ENCODE measurements around the gene ZNF335.
"Not testable (repeated sequence)": the region's sequence is repeated elsewhere in the genome, so short reads cannot be mapped to it uniquely, and the experiment has no call there.

ZNF335 gene

DNA sequence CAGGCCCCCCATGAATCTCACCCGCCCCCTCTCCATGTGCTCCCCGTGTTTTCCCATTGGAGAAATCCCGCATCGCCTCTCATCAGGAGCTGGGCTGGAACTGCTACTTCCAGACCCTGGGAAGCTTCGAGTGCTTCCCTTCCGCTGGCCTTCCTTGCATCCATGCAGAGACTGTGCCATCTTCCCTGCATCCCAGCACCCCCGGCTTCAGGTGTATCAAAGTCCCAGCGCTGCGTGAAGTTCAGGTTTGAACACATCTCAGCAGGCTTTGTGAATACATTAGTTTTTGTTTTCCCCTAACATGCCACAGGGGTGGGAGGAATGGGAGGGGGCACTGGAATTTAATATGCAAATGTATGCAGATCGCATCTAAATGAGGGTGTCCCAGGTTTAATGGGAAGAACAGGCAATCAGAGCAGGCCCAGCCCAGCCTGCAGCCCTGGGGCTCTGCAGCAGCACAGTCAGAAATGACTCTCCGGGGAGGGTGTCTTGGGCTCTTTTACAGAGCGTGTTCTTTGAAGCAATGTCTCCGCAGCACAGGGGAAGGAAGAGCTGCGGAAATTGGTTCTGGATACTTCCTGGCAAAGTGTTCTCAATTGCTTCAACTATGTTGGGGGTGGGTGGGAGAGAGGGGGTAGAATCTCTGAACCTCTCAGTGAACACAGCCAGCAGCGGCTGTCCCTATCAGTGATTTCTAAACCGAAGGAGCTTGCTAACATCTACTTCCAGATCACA, 28.4 kb upstream of the ZNF335 start:
- DNase-seq: no peak

DNA sequence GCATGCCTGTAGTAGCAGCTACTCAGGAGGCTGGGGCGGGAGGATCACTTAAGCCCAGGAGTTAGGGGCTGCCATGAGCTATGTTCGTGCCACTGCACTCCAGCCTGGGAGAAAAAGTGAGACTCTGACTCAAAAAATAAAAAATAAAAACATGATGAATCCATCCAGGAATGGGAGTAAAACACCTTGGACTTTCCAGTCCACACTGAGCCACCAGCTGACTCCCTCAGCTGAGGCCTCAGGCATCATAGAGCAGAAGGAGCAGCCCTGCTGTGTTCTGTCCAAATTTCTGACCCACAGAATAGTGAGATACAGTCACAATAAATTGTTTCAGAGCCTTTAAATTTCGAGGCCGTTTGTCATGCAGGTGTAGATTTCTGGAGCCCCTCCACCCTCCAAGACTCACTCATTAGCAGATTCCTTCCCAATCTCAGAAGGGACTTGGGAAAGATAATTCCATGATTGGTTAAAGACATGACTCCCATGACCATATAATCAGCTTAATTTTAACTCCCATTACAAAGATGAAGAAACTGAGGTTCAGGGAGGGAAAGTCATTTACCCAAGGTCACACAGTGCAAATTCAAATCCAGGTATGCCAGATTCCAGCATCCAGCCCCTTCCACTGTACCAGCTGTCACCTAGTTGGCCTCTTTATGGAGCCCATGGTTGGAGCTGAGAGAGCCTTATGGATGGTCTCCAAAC, 27.7 kb upstream of the ZNF335 start:
- DNase-seq: no peak

DNA sequence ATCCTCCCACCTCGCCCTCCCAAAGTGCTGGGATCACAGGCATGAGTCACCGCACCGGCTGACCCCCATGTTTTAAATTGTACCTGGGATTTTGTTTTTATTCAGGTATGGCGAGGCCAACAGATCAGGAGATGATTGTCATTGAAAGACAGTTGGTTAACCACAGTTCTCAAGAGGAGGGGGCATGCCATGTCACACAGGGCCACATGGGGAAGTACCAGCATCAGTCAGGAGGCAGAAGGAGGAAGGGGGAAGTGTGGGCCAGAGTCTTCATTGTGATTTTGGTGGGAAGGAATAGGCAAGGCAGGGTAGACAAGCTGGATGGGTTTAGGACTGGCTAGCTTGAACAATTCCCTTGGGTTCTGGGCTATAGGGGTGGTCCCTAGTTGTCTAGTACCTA, 26.8 kb upstream of the ZNF335 start:
- DNase-seq: no peak

DNA sequence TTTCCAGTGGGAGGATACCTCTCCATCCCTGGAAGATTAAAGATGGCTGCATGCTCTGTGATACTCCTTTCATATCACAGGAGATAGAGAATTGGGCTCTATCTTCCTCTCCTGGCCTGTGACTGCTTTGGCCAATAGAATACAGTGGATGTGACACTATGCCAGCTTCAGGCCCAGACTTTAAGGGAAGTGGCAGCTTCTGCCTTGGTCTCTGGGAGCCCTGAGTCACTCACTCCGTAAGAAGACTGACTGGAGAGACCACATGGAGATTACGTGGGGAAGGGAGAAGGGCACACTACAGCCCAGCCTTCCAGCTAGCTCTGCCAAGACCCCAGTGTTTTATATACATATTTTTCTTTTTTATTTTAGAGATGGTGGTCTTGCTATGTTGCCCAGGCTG, 26.3 kb upstream of the ZNF335 start:
- no peak for DNase-seq

DNA sequence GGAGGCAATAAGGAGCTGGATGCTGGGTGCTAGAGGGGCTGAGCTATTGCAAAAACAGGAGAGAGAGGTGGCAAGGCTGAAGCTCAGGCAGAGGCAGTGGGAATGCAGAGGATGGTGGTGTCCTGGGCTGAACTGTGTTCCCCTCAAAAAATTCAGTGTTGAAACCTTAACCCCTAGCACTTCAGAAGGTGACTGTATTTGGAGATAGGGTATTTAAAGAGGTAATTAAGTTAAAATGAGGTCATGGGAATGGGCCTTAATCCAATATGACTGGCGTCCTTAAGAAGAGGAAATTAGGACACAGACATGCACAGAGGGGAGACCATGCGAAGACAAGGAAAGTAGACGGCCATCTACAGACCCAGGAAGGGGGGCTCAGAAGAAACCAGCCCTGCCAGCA, 25.2 kb upstream of the ZNF335 start:
- no peak for DNase-seq

DNA sequence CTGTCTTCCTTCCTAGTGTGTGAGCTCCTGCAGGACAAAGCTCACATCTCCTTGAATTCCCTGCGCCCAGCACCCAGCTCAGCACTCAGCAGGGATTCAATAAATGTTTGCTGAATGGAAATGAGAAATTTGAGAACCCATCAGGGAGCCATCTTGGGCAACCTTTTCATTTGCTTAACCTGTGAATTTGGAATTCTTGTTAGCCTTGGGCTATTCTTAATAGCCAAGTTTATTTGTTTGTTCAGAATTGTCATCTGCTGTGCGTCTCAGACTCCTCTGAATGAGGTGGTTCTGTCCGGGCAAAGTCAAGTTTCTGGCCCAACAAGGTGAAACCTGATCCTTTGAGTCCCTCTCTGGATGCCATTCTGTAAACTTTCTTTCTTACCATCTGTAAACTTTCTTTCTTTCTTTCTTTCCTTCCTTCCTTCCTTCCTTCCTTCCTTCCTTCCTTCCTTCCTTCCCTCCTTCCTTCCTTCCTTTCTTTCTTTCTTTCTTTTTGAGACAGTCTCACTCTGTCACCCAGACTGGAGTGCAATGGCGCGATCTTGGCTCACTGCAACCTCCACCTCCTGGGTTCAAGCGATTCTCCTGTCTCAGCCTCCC, 23.6 kb upstream of the ZNF335 start:
- DNase-seq: not testable (repeated sequence)

DNA sequence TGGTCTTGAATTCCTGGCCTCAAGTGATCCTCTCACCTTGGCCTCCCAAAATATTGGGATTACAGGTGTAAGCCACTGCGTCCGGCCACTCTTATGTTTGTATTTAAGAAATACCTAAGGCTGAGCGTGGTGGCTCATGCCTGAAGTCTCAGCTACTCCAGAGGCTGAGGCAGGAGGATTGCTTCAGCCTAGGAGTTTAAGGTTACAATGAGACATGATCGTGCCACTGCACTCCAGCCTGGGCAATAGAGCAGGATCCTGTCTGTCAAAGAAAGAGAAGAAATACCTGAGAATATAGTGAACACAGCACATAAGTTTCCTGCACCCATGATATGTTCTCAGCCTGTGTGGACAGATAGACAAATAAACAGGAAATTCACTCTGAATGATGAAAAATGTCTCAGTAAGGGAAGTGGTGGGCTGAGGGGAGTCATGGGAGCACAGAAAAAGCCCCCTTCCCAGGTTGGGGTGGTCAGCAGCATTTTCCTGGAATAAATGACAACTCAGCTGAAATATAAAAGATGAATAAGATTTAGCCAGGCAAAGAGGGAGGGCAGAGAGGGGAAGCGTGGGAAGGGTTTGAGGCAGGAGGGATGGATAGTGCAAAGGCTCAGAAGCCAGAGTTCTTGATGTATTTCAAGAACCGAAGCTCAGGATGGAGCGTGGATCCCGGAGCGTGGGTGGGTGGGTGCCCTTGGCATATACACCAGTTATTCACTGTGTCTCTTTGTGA, 22.9 kb upstream of the ZNF335 start:
- no peak for DNase-seq

DNA sequence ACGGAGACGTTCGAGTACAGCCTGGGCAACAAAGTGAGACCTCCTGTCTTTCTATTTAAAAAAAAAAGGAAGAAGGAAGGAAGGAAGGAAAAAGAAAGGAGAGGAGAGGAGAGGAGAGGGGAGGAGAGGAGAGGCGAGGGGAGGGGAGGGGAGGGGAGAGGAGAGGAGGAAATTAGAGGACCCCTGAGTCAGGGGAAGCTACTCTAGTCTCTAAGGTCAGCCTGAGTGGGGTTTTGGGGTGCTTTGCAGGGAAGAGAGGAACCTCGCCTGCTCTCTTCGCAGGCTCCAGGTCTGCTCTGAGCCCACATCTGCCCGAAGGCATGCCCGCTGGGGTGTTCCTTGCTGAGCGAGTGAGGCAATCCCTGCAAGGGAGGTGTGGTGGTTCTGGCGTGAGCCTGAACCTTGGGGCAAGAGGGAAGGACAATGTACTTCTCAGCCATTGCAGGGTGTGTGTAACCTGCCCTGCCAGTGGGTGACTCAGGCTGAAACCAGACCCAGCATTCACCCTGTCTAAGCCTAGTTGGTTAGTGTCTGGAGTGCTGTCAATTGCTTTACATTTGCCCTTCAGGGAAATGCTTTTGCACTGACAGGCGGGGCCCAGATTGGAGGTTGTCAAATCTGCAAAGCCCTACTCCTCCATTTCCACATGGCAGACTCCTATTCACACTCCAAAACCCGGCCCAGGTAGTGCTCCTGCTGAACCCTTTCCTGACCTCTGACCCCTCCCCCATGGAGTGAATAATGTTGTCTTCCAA, 21.4 kb upstream of the ZNF335 start:
- peak; percentile 88 for DNase-seq

DNA sequence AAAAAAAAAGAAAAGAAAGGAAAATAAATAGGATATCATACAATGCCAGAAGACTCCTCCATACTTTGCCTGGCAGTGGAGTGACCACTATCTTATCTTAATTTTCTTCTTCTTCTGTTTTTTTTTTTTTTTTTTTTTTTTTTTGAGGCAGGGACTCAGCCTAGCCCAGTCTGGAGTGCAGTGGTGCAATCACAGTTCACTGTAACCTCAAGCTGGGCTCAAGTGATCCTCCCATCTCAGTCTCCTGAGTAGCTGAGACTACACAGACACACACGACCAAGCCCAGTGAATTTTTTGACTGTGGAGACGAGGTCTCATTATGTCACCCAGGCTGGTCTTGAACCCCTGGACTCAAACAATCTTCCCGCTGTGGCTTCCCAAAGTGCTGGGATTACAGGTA, 19.6 kb upstream of the ZNF335 start:
- no peak for DNase-seq

DNA sequence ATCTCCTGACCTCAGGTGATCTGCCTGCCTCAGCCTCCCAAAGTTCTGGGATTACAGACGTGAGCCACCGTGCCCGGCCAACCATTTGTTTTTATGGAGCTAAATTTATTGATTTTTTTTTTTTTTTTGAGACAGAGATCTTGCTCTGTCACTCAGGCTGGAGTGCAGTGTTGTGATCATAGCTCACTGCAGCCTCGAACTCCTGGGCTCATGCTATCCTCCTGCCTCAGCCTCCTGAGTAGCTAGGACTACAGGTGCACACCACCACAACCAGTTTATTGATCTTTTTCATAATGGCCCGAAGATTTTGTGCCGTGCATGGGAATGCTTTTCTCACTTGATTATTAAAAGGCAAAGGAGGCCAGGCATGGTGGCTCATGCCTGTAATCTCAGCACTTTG, 16.8 kb upstream of the ZNF335 start:
- DNase-seq: not testable (repeated sequence)

DNA sequence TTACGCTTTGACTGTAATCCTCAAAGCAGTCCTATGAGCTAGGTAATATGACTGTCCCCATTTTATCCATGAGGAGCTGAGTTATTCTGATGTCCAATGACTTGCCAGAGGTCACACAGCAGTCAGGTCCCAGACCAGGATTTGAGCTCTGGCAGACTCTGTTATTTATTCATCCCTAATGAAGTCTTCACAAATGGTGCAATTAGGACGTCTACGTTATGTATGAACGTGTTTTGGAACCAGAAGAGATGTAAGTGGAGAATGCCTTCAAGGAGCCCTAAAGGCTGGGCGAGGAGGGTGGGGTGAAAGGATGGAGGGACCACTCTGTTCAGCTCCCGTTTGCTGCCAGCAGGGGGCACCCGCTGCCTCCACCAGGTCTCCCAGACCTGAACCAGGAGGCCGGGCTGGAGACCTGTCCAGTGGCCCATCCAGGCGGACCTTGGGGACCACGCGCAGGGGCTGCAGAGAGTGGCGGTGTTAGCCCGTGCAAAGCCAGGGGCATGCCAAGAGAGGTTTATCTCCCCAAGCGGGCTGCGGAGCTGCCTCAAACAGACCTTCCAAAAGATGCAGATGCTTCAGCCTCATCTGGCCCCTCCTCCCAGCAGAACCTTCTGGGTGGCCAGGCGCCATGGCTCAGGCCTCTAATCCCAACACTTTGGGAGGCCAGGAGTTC, 15.2 kb upstream of the ZNF335 start:
- peak; percentile 86 for DNase-seq

DNA sequence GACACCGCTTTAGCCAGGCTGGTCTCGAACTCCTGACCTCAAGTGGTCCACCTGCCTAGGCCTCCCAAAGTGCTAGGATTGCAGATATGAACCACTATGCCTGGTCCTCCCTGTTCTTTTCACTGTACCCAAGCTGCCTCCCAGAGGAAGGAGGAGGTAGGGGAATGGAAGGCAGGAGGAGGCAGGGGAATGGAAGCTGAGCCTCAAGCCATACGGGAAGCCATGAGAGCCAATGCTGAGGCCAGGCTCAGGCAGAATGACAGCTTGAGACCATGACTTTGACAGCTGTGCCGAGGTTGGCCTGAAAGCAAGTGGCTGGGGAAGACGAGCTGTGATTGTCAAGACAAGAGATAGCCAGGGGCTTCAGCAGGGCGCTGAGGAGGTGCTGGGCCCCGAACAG, 13.6 kb upstream of the ZNF335 start:
- DNase-seq: peak; percentile 47

DNA sequence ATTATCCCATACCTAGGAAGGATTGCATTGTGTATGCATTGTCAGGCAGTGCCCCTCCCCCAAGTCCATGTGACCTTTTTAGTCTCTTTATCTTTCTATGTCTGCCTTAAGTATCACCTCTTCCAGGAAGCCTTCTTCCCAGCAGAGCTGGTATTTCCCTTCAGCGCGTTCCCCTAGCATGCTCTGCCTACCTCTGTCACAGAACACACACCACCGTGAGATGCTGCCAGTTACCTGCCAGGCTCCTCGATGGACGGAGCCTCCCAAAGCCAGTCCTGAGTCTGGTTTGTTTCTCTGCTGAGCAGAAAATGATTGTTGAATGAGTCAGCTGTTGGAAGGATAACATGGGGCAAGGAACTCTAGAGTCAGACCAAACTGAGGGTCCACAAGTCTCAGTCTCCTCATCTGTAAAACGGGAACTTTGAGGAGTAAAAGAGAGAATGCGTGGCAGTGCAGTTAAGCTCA, 11.3 kb upstream of the ZNF335 start:
- no peak for DNase-seq

DNA sequence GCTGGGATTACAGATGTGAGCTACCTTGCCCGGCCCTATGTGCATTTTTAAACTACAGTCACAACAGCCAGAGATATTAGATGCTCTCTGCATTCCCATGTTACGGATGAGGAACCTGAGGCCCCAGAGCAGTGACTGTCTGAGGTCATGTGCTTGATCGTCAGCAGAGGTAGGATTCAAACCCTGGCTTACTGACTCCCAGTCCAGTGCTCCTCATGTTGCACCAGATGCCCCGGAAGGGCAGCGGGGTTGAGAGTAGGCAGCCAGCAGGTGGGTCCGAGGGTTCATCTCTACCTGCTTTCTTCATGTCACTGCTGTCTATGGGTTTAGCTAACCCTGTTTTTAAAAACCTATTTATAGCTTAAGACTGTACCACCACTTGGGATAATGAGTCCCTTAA, 9.3 kb upstream of the ZNF335 start:
- DNase-seq: no peak

DNA sequence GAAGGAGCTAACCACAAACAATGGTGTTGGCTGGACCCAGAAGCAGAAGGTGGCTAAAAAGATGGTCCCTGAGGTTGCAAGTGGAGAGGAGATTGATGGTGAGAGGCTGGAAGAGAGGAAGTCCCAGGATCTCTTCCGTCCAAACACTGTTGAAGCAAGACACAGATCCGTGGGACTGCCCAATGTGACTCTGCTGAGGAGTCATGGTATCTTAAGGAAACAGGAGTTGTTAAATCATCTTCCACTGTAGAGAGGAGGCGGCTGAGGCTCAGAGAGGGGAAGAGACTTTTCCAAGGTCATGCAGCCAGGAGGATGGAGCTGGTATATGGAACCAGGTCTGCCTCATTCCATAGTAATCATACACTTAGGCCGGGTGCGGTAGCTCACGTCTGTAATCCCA, 4.1 kb upstream of the ZNF335 start:
- DNase-seq: no peak

DNA sequence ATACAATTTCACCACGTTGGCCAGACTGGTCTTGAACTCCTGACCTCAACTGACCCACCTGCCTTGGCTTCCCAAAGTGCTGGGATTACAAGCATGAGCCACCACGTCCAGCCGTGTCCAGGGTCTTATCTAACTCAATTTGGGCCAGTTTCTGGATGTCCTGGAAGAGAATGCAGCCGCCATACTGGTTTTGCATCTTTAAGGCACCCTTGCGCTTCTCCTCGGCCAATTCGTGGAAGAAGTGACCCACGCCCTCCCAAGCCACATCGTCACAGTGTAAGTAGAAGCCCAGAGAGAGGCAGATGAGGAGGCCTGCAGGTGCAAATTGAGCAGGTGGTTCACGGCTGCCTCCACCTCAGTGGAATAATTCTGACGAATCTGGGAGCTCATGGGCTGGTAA, 3.7 kb upstream of the ZNF335 start:
- no peak for DNase-seq

DNA sequence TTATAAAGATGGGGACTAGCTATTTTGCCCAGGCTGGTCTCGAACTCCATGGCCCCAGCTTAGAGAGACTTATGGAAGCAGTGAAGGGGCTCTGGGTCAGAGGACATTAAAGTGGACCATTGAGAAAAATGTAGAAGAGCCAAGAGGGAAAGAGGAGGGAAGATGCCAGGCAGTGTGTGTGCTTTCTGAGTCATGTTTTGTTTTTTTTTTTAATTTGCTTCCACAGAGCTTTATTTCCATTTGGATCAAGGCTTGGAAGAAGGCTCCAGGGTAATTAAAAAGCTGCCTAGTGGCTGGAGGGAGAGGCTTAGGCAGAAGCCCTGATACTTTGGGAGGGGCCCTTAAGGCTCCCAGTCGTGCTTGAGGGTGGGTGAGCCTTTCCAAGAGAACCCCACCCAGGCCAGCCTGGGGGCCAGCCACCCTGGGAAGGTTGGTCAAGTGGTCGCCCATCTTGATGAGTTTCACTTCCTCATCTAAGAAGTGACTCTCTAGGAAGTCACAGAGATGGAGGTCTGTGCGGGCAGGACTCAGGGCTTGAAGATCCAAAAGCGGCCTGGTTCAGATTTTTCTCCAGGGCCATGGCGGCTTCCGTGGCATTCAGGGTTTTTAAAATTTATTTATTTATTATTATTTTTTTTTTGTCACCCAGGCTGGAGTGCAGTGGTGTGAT, 3.0 kb upstream of the ZNF335 start:
- no peak for DNase-seq

DNA sequence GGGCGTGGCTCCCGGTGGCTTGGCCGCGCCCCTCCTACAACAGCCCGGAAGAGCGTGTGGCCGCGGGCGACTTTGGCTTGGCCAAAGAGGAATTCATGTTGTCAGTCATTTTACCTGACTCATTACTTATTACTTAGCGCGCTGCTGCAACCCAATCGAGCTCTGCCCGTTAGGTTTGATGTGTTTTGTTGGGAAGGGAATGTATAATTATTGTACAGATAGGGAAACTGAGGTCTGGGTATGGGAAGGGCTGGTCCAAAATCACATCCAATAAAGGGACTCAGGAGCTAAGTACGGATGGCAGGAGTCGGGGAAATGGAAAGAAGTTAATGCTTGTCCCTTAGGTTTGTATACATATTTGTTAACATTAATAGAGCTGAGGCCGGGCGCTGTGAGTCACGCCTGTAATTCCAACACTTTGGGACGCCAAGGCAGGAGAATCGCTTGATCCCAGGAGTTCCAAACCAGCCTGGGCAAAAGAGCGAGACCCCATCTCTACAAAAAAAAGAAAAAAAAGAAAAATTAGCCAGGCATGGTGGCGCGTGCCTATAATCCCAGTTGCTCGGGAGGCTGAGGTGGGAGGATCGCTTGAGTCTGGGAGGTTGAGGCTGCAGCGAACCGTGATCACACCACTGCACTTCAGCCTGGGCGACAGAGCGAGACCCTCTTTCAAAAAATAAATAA, 639 bp upstream of the ZNF335 start:
- peak; percentile 99 for DNase-seq

DNA sequence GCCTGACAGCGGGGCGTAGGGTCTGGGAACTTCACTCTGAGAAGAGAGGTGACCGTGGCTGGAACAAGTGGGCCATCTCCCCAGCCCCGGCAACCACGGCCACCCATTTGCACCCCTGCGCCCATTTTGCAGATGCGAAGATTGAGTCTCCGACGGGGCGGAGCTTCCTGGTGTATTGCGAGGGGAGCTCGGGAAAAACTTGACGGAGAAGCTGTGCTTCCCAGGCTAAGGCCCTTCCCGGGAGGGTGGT, 653 bp downstream of the ZNF335 start:
- DNase-seq: no peak

DNA sequence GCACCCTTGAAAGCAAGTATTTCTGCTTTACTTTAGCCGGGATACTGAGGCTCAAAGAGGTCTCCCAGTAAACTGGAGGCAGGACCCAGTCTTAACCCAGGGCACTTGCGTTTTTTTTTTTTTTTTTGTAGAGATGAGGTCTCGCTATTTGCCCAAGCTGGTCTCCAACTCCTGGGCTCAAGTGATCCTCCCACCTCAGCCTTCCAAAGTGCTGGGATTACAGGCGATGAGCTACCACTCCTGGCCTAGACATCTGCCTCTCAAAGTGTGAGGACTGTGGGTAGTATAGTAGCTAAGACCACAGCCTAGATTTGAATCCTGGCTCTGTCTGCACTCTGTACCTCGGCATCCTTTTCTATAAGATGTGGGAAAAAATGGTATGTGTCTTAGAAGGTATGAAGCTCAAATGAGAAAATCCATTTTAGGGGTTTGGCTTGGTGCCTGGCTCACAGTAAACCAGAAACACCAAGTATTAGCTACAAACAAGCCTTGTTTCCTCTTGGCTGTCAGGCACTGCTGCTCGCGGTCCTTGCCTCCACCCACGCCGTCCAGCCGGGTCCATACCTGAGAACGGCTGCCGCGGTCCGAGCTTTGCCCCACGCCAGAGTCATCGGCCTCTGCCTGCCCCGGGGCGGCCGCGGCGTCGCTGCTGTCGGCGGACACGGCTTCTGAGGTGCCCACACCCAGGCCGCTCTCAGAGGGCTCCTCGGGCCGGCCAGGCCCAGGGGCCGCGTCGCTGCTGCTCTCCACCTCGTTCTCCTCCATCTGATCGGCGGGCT, 1.2 kb downstream of the ZNF335 start:
- peak; percentile 72 for DNase-seq

All from DMS53 (cell line).